Suprapubic skin (tissue), 4 donors: ENCODE data around the gene FOXJ3.

ENCODE experiments used
- CTCF ChIP-seq, 2 donors: fragments of 200-600 bp in 1 of 2; fragments of 450-650 bp in 1 of 2; sonication (generic) in 1 of 2; IDR thresholded peaks; one replicate each; pipeline ENCODE4 v1.5.1; 2016 to 2019; ENCODE audit warnings: antibody characterized with exemption in 2 of 2, mild to moderate bottlenecking in 1 of 2, moderate library complexity in 1 of 2
- EP300 ChIP-seq: sonication (generic); formaldehyde crosslinking; IDR thresholded peaks from one replicate; pipeline ENCODE4 v1.6.1; 2017; ENCODE audit warnings: antibody characterized with exemption
- POLR2A ChIP-seq, 2 donors: fragments of 450-650 bp; IDR thresholded peaks; one replicate each; pipeline ENCODE4 v1.6.1; 2017; ENCODE audit warnings: antibody characterized with exemption in 2 of 2, mild to moderate bottlenecking in 2 of 2, moderate library complexity in 2 of 2
- POLR2AphosphoS5 ChIP-seq, 3 donors: sonication (generic); formaldehyde crosslinking; IDR thresholded peaks; one replicate each; pipeline ENCODE4 v1.6.1; 2017; ENCODE audit warnings: antibody characterized with exemption in 3 of 3

DNA sequence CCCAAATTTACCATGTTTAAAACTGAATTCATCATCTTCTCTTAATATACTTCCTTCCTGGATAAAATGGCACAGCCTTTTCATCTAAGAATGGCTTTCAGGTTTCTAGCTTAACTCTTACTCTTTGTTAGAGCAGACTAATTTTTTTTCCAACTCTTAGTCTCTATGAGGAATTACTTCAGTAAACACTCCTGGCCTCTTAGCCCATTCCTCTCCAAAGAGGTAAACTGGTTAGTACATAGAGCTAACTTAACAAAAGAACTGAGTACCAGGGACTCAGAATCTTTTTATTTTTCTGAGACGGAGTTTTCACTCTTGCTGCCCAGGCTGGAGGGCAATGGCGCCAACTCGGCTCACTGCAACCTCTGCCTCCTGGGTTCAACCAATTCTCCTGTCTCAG, 21.1 kb downstream of the FOXJ3 start:
- no peak for TF ChIP-seq CTCF (IDR thresholded peaks at IDR 0.05)
- no peak for TF ChIP-seq POLR2A (IDR thresholded peaks at IDR 0.05)
- no peak for TF ChIP-seq EP300
- TF ChIP-seq POLR2AphosphoS5 (IDR thresholded peaks at IDR 0.05) = no peak
